ENCODE results near the gene NPFFR2.
"Not testable (repeated sequence)": the region's sequence is repeated elsewhere in the genome, so short reads cannot be mapped to it uniquely, and the experiment has no call there.

The NPFFR2 gene

GRCh38 chr4:72067051-72067450 is 35.3 kb downstream of the NPFFR2 start:
- Histone ChIP-seq H3K27me3 (replicated peaks; ENCODE audit: control insufficient read depth, insufficient read depth, low read length) (no peaks in the 10 kb centered on the region), H3K4me1 (ENCODE audit: control insufficient read depth, insufficient read depth, low read length) (no peaks in the 10 kb centered on the region), H3K9ac (ENCODE audit: low read length) (no peak overlapping the region), H3K36me3 (ENCODE audit: control insufficient read depth, insufficient read depth, low read length, severe bottlenecking) (no peaks in the 10 kb centered on the region), H3K4me3 (ENCODE audit: low read length) (no peak overlapping the region), H3K9me3 (ENCODE audit: control insufficient read depth, low read length) (no peaks in the 10 kb centered on the region)
- DNase-seq (ENCODE audit: low read depth) = no peak

- H3K4me1 ChIP-seq (ENCODE audit: control insufficient read depth, insufficient read depth, low read length) = peaks cover 3% of the 10 kb centered on the region
- DNase-seq (ENCODE audit: low read depth) = no peak
- no peak overlapping the region for H3K4me3 ChIP-seq (ENCODE audit: low read length)
- no peaks in the 10 kb centered on the region for H3K9me3 ChIP-seq (ENCODE audit: control insufficient read depth, low read length)
- no peaks in the 10 kb centered on the region for H3K36me3 ChIP-seq (ENCODE audit: control insufficient read depth, insufficient read depth, low read length, severe bottlenecking)
- H3K27me3 ChIP-seq (replicated peaks; ENCODE audit: control insufficient read depth, insufficient read depth, low read length) = no peaks in the 10 kb centered on the region
- no peak overlapping the region for H3K9ac ChIP-seq (ENCODE audit: low read length)
Observed at GRCh38 chr4:72073816-72074215, 42.0 kb downstream of the NPFFR2 start.

- no peak overlapping the region for H3K9ac ChIP-seq (ENCODE audit: low read length)
- H3K27me3 ChIP-seq (replicated peaks; ENCODE audit: control insufficient read depth, insufficient read depth, low read length) = no peaks in the 10 kb centered on the region
- H3K4me3 ChIP-seq (ENCODE audit: low read length) = no peak overlapping the region
- H3K4me1 ChIP-seq (ENCODE audit: control insufficient read depth, insufficient read depth, low read length) = peaks cover 3% of the 10 kb centered on the region
- no peaks in the 10 kb centered on the region for H3K36me3 ChIP-seq (ENCODE audit: control insufficient read depth, insufficient read depth, low read length, severe bottlenecking)
- DNase-seq (ENCODE audit: low read depth) = peak; percentile 1
- H3K9me3 ChIP-seq (ENCODE audit: control insufficient read depth, low read length) = no peaks in the 10 kb centered on the region
Observed at GRCh38 chr4:72076562-72076961, 44.8 kb downstream of the NPFFR2 start.

GRCh38 chr4:72077346-72077745 is 45.5 kb downstream of the NPFFR2 start:
- Histone ChIP-seq H3K9me3 (ENCODE audit: control insufficient read depth, low read length) (no peaks in the 10 kb centered on the region), H3K9ac (ENCODE audit: low read length) (no peak overlapping the region), H3K27me3 (replicated peaks; ENCODE audit: control insufficient read depth, insufficient read depth, low read length) (no peaks in the 10 kb centered on the region), H3K36me3 (ENCODE audit: control insufficient read depth, insufficient read depth, low read length, severe bottlenecking) (no peaks in the 10 kb centered on the region), H3K4me1 (ENCODE audit: control insufficient read depth, insufficient read depth, low read length) (peaks cover 3% of the 10 kb centered on the region), H3K4me3 (ENCODE audit: low read length) (no peak overlapping the region)
- DNase-seq (ENCODE audit: low read depth) = no peak

DNA sequence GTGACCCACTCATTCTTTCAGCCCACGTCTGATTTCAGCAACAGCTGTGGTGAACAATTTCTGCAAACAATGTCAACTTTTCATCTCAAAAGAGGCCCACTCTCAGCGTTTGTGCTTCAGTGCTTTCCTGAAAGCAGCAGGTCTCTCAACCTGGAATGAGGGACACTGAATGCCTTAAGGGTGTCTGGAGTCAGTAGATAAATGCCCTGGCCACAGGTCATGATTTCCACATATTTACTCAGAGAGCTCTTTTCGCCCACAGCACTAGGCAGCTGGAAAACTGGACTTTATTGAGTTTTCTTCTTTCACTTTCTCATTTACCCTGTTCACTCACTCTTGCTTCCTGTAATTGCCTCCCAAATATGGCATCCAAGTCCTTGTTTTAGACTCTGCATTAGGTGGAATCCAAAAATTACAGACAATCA is 52.8 kb downstream of the NPFFR2 start:
- Histone ChIP-seq H3K9ac (ENCODE audit: low read length) (no peak overlapping the region), H3K9me3 (ENCODE audit: control insufficient read depth, low read length) (no peaks in the 10 kb centered on the region), H3K4me1 (ENCODE audit: control insufficient read depth, insufficient read depth, low read length) (no peaks in the 10 kb centered on the region), H3K36me3 (ENCODE audit: control insufficient read depth, insufficient read depth, low read length, severe bottlenecking) (no peaks in the 10 kb centered on the region), H3K4me3 (ENCODE audit: low read length) (no peak overlapping the region), H3K27me3 (replicated peaks; ENCODE audit: control insufficient read depth, insufficient read depth, low read length) (no peaks in the 10 kb centered on the region)
- peak; percentile 23 for DNase-seq (ENCODE audit: low read depth)

DNA sequence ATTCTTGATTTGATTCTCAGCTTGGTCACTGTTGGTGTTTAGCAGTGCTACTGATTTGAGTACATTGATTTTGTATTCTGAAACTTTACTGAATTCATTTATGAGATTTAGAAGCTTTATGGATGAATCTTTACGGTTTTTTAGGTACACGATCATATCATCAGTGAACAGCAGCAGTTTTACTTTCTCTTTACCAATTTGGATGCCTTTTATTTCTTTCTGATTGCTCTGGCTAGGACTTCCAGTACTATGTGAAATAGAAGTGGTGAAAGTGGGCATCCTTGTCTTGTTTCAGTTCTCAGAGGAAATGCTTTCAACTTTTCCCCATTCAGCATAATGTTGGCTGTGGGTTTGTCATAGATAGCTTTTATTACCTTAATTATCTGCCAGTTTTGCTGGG is 58.8 kb downstream of the NPFFR2 start:
- H3K27me3 ChIP-seq (replicated peaks; ENCODE audit: control insufficient read depth, insufficient read depth, low read length); H3K4me1 ChIP-seq (ENCODE audit: control insufficient read depth, insufficient read depth, low read length); H3K9me3 ChIP-seq (ENCODE audit: control insufficient read depth, low read length); H3K4me3 ChIP-seq (ENCODE audit: low read length); H3K9ac ChIP-seq (ENCODE audit: low read length); DNase-seq (ENCODE audit: low read depth); H3K36me3 ChIP-seq (ENCODE audit: control insufficient read depth, insufficient read depth, low read length, severe bottlenecking): not testable (repeated sequence)

- Histone ChIP-seq H3K27me3 (replicated peaks; ENCODE audit: control insufficient read depth, insufficient read depth, low read length) (no peaks in the 10 kb centered on the region), H3K36me3 (ENCODE audit: control insufficient read depth, insufficient read depth, low read length, severe bottlenecking) (no peaks in the 10 kb centered on the region), H3K4me1 (ENCODE audit: control insufficient read depth, insufficient read depth, low read length) (no peaks in the 10 kb centered on the region), H3K9me3 (ENCODE audit: control insufficient read depth, low read length) (no peaks in the 10 kb centered on the region), H3K9ac (ENCODE audit: low read length) (no peak overlapping the region), H3K4me3 (ENCODE audit: low read length) (no peak overlapping the region)
- no peak for DNase-seq (ENCODE audit: low read depth)
Observed at GRCh38 chr4:72094059-72094797, 62.4 kb downstream of the NPFFR2 start.

DNA sequence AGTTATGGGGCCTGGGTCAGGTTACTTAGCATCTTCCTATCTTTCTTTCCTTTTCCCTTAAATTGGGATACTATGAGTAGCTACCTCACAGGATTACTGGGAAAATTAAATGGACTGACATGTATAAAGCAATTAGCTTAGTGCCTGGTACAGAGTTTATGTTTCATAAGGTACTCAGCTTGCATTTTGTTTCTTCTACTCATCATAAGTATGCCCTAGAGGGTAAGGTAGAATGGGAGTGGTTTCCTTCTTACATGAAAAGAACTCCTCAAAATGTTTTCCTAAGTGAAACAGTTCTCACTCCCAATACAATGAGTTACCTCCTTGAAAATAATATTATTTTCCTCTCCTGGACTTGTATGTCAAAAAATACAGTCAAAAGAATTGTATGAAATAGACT is 75.7 kb downstream of the NPFFR2 start:
- Histone ChIP-seq H3K9me3 (ENCODE audit: control insufficient read depth, low read length) (no peaks in the 10 kb centered on the region), H3K27me3 (replicated peaks; ENCODE audit: control insufficient read depth, insufficient read depth, low read length) (no peaks in the 10 kb centered on the region), H3K36me3 (ENCODE audit: control insufficient read depth, insufficient read depth, low read length, severe bottlenecking) (no peaks in the 10 kb centered on the region), H3K9ac (ENCODE audit: low read length) (no peak overlapping the region), H3K4me1 (ENCODE audit: control insufficient read depth, insufficient read depth, low read length) (peaks cover under 1% of the 10 kb centered on the region), H3K4me3 (ENCODE audit: low read length) (no peak overlapping the region)
- DNase-seq (ENCODE audit: low read depth) = no peak

GRCh38 chr4:72109364-72109763 is 77.6 kb downstream of the NPFFR2 start:
- H3K36me3 ChIP-seq (ENCODE audit: control insufficient read depth, insufficient read depth, low read length, severe bottlenecking) = no peaks in the 10 kb centered on the region
- no peak overlapping the region for H3K9ac ChIP-seq (ENCODE audit: low read length)
- H3K4me1 ChIP-seq (ENCODE audit: control insufficient read depth, insufficient read depth, low read length) = peaks cover 3% of the 10 kb centered on the region
- no peak overlapping the region for H3K4me3 ChIP-seq (ENCODE audit: low read length)
- no peak for DNase-seq (ENCODE audit: low read depth)
- H3K27me3 ChIP-seq (replicated peaks; ENCODE audit: control insufficient read depth, insufficient read depth, low read length) = no peaks in the 10 kb centered on the region
- no peaks in the 10 kb centered on the region for H3K9me3 ChIP-seq (ENCODE audit: control insufficient read depth, low read length)

DNA sequence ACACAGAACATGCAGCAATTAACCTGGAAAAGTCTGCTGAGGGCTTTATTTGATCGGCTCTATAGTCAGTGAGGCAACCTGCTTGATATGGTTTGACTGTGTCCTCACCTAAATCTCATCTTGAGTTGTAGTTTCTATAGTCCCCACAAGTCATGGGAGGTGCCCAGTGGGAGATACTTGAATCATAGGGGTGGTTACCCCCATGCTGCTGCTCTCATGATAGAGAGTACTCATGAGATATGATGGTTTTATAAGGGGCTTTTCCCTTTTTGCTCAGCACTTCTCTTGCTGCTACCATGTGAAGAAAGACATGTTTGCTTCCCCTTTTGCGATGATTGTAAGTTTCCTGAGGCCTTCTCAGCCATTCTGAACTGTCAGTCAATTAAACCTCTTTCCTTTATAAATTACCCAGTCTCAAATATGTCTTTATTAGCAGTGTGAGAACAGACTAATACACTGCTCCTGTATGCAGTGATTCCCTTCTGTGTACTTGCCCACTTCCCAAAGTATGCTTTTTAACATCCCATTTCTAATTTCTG is 78.2 kb downstream of the NPFFR2 start:
- Histone ChIP-seq H3K36me3 (ENCODE audit: control insufficient read depth, insufficient read depth, low read length, severe bottlenecking) (no peaks in the 10 kb centered on the region), H3K27me3 (replicated peaks; ENCODE audit: control insufficient read depth, insufficient read depth, low read length) (no peaks in the 10 kb centered on the region), H3K4me3 (ENCODE audit: low read length) (no peak overlapping the region), H3K4me1 (ENCODE audit: control insufficient read depth, insufficient read depth, low read length) (peaks cover 3% of the 10 kb centered on the region), H3K9me3 (ENCODE audit: control insufficient read depth, low read length) (no peaks in the 10 kb centered on the region), H3K9ac (ENCODE audit: low read length) (no peak overlapping the region)
- no peak for DNase-seq (ENCODE audit: low read depth)

DNA sequence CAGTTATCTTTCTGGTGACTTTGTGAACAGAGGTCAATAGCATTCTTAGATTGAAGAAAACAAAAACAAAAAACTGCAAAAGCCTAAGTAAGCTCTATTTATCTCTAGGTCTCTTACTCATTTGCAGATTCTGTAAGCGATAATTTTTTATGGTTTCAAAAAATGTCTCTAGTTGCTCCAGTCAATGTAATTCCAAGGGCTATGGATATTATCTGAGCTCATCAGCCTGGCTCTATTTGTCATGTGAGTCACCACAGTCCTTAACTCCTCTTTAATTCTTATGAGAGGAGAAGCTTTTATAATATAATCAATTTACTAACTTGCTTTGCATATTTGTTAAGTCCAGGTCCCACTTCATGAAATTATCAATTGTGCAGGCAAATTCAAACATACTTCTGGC is 79.1 kb downstream of the NPFFR2 start:
- Histone ChIP-seq H3K4me1 (ENCODE audit: control insufficient read depth, insufficient read depth, low read length) (peaks cover 3% of the 10 kb centered on the region), H3K9ac (ENCODE audit: low read length) (no peak overlapping the region), H3K36me3 (ENCODE audit: control insufficient read depth, insufficient read depth, low read length, severe bottlenecking) (no peaks in the 10 kb centered on the region), H3K9me3 (ENCODE audit: control insufficient read depth, low read length) (no peaks in the 10 kb centered on the region), H3K27me3 (replicated peaks; ENCODE audit: control insufficient read depth, insufficient read depth, low read length) (no peaks in the 10 kb centered on the region), H3K4me3 (ENCODE audit: low read length) (no peak overlapping the region)
- no peak for DNase-seq (ENCODE audit: low read depth)

GRCh38 chr4:72111863-72112262 is 80.1 kb downstream of the NPFFR2 start:
- H3K27me3 ChIP-seq (replicated peaks; ENCODE audit: control insufficient read depth, insufficient read depth, low read length) = no peaks in the 10 kb centered on the region
- no peak overlapping the region for H3K4me3 ChIP-seq (ENCODE audit: low read length)
- H3K4me1 ChIP-seq (ENCODE audit: control insufficient read depth, insufficient read depth, low read length) = peaks cover 3% of the 10 kb centered on the region
- no peaks in the 10 kb centered on the region for H3K36me3 ChIP-seq (ENCODE audit: control insufficient read depth, insufficient read depth, low read length, severe bottlenecking)
- no peak for DNase-seq (ENCODE audit: low read depth)
- H3K9ac ChIP-seq (ENCODE audit: low read length) = no peak overlapping the region
- H3K9me3 ChIP-seq (ENCODE audit: control insufficient read depth, low read length) = no peaks in the 10 kb centered on the region
